ENCODE measurements around the gene RALA.
A peak's percentile ranks its signal among the peaks of the same experiment; 100 is the strongest.
"Not testable (repeated sequence)": the region's sequence is repeated elsewhere in the genome, so short reads cannot be mapped to it uniquely, and the experiment has no call there.

Gene RALA

DNA sequence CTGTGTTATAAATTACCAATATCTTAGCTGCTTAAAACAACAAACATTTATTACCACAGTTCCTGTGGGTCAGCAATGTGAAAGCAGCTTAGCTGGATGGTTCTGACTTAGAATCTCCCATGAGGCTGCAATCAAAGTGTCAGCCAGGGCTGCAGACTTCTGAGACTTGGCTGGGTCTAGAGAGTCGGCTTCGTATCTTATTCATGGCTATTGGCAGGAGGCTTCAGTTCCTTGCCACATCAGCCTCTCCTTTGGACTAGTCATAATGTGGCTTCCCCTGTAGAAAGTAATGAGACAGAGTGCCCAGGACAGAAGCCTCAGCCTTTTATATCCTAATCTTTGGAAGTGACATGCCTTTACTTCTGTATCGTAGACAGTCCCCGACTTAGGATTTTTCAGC, 27.3 kb downstream of the RALA start:
- DNase-seq: no peak

DNA sequence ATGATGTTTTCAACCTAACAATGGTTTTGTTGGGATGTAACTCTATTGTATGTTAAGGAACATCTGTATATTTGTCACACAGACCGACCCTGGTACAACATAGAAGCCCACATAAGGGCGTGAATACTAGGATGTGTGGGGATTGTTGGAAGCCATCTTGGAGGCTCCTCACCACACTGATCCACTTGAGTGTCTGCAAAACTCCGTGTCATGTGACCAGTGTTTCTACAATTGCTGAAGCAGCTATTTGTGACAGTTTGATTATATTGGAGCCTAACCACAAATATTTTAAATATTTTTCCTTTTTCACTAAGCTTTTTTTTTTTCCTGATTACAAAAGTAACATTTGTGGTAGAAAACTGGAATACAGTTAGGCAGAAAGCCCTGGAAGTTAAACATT, 27.9 kb downstream of the RALA start:
- no peak for DNase-seq

DNA sequence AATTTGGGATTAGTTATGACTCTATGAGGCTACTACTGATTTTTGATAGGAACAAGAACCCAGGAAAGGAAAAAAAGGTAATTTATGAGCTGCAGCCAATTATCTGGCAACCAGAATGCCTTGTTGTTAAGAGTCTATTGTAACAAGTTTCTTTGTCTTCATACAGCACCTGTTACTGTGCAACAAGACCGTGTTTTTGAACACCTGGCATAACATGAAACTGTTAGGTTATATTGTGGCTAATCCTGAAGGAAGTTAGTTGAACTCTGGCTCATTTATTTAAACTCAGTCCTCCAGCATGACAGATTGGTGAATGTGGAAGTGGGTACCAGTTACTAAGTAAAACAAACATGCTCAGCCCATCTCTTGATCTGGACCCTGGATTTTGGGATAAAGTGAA, 33.0 kb downstream of the RALA start:
- DNase-seq: no peak

DNA sequence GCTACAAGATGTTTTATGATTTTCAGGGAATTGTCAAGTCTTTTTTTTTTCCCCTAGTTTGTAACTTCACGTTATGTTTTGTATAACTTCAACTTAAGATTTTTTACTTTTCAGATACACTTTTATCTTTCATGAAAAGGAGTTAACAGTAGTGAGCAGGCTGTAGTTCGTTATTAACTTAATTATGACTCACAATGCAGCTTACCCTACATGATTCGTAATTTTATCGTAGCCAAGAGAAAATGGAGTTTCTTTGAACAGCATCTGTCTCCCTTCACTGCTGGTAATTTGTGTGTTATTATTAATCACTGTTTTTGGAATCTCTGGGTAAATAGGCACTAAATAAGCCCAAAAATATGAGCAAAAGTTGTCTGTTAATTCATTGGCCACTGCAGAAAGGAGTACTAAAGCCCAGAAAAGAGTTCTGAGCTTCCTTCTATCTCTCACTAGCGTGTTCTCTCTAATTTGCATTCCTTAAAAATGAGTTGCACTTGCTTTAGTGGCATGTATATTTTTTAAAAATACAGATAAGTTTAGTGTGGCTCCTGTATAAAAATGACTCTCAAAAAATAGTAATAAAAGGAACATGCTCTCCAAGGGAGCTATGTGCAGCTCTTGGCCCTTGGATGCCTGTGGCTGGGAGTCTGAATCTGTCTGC, 36.1 kb downstream of the RALA start:
- no peak for DNase-seq

DNA sequence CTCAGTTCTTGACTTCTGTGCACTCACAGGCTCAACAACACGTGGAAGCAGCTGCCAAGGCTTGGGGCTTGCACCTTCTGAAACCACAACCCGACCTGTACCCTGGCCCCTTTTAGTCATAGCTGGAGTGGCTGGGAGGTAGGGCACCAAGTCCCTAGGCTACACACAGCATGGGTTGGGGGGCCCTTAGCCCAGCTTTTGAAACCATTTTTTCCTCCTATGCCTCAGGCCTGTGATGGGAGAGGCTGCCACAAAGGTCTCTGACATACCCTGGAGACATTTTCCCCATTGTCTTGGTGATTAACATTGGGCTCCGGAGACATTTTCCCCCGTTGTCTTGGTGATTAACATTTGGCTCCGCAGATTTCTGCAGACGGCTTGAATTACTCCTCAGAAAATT, 38.6 kb downstream of the RALA start:
- DNase-seq: no peak

DNA sequence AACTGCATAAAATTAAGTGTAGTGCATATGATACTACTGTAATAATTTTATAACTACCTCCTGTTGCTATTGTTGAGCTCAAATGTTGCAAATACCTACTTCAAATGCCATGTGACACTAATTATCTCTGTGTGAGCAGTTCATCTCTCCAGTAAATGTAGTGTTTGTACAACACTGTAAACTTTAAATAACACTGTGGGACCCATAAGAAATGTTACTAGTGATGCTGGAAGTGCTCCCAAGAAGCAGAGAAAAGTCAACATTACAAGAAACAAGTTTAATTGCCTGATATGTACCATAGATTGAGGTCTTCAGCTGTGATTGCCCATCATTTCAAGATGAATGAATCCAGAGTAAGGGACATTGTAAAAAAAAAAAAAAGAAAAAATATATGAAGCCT, 39.9 kb downstream of the RALA start:
- no peak for DNase-seq

DNA sequence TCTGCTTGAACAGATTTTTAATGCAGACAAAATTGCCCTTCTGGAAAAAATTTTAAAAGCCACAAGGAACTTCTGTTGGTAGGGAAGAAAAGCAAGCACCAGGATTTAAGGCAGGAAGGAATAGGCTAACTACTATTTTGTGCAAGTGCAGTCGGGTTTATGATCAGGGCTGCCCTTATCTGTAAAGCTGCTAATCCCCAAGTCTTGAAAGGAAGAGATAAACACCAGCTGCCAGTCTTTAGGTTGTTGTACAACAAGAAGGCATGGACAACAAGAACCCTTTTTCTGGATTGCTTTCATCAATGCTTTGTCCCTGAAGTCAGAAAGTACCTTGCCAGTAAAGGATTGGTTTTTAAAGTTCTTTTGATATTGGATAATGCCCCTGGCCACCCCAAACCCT, 40.7 kb downstream of the RALA start:
- DNase-seq: no peak

DNA sequence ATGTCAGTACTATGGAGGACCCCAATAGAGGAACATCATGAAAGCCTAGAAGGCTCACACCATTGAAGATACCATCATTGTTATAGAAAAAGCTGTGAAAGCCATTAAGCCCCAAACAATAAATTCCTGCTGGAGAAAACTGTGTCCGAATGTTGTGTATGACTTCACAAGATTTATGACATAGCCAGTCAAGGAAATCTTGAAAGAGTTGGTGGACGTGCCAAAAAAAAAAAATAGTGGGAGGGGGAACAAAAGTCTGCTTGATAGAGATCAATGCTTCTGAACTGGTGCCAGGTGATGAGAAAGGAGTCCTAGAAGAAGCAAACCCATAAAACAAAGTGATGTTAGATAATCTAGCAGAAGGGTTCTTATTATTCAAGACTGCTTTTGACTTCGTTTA, 41.2 kb downstream of the RALA start:
- DNase-seq: no peak

DNA sequence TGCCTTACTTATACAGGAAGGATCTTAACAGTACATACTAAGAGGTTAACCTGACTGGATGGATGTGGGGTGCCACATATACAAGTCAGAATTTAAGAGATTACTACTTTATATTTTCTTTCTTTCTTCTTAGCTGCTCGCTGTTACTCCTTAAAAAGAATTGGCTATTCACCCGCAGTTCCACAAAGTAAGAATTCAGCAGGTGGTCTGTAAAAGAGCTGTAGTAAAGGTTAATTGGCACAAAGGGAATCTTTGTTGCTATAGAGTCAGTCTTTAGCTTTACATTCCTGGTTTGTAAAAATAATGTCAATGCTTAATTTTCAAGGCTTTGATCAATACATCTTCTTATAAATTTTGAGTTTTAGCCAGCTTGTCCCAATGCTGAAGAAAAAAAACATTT, 43.2 kb downstream of the RALA start:
- no peak for DNase-seq

DNA sequence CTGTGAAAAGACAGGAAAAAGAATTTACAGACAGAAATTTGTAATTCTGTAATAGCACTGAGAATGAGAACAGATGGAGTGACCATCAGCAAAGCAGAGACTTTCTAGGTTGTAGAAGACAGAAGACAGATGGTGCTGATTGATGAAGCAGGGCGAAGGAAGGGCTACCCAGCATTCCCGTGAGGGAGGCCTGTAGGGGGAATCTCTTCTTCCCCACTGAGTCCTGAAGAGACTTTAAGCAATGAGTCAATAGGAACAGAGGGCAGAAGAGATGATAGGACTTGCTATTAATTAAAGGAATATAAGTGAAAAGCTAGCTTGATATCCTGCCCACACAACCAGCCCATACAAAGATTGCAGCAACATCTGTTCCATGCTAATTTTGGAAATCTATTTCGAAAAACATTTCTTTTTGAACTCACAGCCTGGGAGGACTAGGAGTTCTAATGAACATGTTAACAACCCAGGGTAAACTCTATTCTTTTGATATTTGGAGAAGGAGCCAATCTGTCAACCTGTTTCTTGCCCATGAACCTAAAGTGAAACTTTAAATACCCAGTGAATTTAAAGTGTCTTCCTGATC, 44.1 kb downstream of the RALA start:
- DNase-seq: no peak

DNA sequence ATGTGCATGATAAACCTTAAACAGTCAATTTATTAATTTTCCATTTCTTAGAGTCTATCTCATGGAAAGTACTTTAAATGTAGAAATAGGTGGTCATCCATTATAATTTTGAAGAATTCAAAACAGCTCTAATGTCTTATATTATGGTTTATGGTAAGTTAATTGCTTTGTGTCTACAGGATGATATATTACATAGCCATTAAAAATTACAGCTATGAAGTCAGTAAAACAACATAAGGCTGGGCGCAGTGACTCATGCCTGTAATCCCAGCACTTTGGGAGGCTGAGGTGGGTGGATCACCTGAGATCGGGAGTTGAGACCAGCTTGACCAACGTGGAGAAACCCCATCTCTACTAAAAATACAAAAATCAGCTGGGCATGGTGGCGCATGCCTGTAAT, 44.9 kb downstream of the RALA start:
- not testable (repeated sequence) for DNase-seq

DNA sequence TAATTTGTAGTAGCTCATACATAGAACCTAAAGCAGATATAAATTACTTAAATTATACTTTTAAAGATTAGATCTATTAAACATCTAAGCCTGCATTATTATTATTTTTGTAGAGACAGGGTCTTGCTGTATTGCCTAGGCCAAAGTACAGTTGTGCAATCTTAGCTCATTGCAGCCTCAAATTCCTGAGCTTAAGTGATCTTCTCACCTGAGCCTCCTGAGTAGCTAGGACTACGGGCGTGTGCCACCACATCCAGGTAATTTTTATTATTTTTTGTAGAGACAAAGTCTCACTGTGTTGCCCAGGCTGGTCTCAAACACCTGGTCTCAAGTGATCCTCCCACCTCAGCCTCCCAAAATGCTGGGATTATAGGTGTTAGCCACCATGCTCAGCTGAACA, 46.7 kb downstream of the RALA start:
- DNase-seq: no peak

DNA sequence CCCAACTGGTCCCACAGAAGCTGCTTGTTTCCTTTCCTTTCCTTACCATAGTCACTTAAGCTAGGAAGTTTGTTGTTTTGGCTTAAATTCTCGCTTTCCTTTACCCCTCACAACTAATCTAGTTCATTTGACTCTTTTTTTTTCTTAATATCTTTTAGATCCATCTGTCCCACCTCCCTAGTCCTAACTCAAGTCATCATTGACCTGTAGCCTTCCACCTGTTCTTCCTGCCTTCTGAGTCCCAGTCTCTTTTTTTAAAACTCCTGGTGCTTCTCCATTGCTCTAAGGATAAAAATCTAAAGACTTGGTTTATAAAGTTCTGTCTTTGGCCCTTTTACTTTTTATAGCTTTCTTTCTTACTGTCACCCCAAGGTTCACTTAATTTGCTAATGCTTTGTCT, 47.6 kb downstream of the RALA start:
- DNase-seq: no peak

DNA sequence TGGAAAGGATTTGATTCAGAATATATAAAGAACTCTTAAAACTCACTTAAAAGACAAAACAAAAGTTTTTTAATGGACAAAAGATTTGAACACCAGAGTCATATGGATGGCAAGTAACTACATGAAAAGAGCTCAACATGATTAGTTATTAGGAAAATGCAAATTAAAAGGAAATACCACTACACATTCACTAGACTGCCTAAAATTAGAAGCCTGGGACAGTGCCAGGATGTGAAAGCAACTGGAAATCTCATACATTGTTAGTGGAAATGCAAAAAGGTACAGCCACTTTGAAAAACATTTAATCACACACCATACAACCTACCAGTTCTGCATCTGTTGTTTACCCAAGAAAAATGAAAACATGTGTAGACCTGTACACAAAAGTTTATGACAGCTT, 48.8 kb downstream of the RALA start:
- no peak for DNase-seq

DNA sequence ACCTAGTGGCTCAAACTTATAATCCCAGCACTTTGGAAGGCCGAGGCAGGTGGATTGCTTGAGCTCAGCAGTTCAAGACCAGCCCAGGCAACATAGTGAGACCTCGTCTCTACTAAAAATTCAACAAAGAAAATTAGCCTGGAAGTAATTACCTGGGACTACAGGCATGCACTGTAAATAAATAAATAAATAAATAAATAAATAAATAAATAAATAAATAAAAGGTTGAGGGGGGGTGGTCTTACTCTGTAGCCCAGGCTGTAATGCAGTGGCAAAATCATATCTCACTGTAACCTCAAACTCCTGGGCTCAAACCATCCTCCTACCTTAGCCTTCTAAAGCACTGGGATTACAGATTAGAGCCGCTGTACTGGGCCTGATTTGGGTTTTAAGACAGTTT, 50.5 kb downstream of the RALA start:
- DNase-seq: no peak

DNA sequence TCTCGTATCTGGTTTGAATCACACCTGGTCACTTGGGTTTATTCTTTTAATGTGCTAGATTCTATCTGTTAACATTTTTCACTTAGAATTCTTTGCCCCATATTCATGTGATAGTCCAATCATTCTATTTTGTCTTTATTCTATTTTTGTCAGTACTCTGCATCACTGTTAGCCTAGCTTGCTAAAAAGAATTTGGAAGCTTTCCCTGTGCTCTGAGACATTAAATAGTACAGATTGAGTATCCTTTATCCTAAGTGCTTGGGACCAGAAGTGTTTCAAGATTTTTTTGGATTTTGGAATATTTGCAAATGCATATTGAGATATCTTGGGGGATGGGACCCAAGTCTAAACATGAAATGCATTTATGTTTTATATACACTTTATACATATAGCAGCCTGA, 51.0 kb downstream of the RALA start:
- DNase-seq: no peak

DNA sequence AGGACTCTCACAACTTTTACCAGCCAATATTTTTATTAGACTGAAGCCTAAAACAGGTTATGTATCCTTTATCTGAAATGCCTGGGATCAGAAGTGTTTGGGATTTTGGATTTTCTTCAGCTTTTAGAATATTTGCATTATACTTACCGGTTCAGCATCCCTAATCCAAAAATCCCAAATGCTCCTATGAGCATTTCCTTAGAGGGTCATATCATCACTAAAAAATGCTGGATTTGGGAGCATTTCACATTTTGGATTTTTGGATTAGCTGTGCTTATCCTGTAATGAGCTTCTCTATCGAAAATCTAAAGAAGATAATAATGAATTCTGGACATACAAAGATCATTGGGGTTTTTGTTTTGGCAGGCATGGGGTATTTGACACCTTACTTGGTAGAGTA, 53.0 kb downstream of the RALA start:
- no peak for DNase-seq

DNA sequence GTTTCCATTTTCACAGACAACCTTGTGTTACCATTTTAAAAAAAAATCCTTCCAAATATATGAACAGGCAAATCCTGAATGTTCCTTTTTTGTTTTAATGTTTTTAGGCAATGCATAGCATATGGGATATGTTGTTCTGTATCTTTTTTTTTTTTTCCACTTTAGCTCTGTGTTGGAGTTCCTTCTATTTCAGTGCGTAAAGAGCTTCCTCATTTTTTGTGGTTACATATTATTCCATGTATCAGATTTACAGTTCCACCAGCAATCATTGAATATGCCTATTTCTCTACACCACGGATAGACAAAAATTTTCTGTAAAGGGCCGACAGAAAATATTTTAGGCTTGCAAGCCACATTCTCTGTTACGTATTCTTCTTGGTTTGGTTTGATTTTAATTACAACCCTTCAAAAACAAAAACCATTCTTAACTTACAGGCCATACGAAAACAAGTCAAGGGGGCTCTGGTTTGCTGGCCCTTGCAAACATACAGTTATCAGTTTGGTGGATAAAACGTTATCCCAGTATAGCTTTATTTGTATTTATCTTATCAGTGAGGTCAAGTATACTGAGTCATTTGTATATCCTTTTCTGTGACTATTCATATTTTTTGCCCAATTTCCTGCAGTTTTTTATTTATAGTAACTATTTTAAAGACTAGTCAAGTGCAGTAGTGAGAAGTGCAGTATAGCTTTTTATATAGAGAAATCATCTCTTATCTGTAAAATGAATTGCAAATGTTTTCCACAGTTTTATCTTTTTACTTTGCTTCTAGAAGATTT, 55.7 kb downstream of the RALA start:
- peak in 1 of 2 experiments; percentile 2 for DNase-seq

DNA sequence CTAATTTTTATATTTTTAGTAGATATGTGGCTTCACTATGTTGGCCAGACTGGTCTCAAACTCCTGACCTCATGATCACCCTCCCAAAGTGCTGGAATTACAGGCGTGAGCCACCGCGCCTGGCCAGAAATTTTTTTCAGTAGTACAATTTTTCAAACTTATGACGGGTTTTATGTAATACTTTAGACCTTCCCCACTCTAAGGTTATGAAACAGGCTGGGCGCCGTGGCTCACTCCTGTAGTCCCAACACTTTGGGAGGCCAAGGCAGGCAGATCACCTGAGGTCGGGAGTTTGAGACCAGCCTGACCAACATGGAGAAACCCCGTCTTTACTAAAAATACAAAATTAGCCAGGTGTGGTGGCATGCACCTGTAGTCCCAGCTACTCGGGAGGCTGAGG, 56.5 kb downstream of the RALA start:
- DNase-seq: not testable (repeated sequence)

DNA sequence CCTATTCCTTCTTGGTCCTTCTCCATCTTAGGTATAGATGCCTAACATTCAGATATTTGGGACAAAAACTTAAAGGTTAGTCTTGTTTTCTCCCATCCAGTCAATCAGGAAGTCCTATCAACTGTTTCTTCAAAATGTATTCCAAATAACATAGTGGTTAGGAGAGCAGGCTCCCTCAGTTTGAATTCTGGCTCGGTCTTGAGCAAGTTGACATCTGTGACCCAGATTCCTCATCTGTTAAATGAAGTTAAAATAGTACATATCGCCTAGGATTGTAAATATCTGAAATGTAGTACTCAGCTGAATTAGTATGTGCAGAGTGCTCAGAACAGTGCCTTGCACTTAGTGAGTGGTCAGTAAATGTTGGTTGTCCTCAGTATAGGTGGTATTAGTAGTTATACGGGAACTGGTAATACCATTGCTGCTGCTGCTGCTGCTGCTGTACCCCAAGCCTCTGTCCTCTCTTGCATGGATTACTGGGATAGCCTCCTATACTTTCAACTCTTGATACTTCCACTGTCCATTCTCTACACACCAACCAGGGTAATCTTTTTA, 58.6 kb downstream of the RALA start:
- no peak for DNase-seq

DNA sequence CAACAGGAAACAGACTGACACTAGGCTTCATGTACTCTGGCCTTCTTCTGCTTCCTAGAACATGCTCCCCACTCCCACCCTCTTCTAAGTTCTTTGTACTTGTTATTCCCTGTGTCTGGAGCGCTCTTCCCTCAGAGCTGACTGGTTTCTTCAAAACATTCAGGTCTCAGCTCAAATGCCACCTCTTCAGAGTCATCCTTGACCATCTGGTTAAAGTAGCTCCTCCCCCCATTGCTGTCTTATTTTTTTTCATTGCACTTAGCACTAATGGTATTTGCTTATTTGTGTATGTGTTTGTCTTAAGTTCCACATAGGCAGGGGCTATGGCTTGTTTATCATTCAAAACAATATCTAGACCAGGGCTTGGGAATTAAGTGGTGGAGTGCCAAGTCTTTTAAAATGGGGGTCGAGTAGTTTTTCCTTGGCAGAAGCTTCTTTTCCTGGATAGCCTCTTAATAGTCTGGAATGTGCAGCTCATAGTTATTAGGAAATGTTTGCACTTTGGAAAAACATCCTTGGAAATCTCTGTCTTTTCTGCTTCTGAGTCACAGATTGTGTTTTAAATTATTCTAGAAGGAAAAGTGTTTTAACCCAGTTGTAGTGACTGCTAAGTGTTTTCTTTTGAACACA, 60.0 kb downstream of the RALA start:
- DNase-seq: no peak

DNA sequence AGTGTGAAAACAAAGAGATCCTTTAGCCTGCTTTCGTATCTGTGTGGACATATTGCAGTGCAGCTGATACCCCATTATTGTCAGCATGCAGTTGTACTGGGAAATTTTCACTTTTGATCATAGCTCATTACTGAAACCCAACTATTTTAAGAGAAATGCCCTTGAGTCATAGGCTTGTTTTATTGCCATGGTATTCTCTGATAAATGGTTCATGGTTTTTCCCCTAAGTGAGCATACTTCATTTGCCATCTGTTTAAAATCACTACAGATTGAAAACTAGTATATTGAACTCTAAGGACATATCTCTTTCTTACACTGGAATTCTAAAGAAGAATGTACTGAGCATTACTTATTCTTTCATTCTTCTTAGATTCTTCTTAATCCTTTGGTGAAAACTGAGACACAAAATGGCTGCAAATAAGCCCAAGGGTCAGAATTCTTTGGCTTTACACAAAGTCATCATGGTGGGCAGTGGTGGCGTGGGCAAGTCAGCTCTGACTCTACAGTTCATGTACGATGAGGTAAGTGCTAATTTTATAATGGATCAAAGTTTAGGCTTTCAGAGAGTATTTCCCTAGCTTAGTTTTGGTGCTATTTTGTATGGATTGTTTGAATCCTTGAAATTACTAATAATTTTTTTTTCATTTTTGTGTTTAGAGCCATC, 63.0 kb downstream of the RALA start:
- no peak for DNase-seq

Measured in AML-193 (cell line).